Neural cell (in vitro differentiated cells): ENCODE measurements around the gene PCDHB6.
"Not testable (repeated sequence)": the region's sequence is repeated elsewhere in the genome, so short reads cannot be mapped to it uniquely, and the experiment has no call there.

Experiments used
- EP300 ChIP-seq: fragments of 450-650 bp; conservative IDR thresholded peaks from 2 replicates; pipeline ENCODE4 v1.6.1; 2014; ENCODE audit warnings: antibody characterized with exemption, mild to moderate bottlenecking, moderate library complexity; ENCODE audit not compliant: poor library complexity, severe bottlenecking
- EZH2 ChIP-seq: fragments of 200-600, 300-800 bp; shearing (Covaris generic), sonication (generic); IDR thresholded peaks from 2 replicates; pipeline ENCODE4 v1.6.1; 2014; ENCODE audit warnings: antibody characterized with exemption, low read length, borderline replicate concordance, mild to moderate bottlenecking; ENCODE audit not compliant: insufficient read depth, poor library complexity, severe bottlenecking
- REST ChIP-seq: IDR thresholded peaks from 2 replicates; pipeline ENCODE4 v1.6.1; 2012; ENCODE audit warnings: borderline replicate concordance
- SMC3 ChIP-seq: fragments of 450-650 bp; conservative IDR thresholded peaks from 2 replicates; pipeline ENCODE4 v1.6.1; 2014; ENCODE audit warnings: antibody characterized with exemption, mild to moderate bottlenecking, moderate library complexity; ENCODE audit not compliant: poor library complexity
- TF ChIP-seq, protein P1 (sequence below): fragments of 450-650 bp; IDR thresholded peaks from 2 replicates; pipeline ENCODE4 v1.5.1; 2014; ENCODE audit warnings: antibody characterized with exemption, mild to moderate bottlenecking, moderate library complexity; ENCODE audit not compliant: poor library complexity, severe bottlenecking

- TF ChIP-seq, protein P1, sequence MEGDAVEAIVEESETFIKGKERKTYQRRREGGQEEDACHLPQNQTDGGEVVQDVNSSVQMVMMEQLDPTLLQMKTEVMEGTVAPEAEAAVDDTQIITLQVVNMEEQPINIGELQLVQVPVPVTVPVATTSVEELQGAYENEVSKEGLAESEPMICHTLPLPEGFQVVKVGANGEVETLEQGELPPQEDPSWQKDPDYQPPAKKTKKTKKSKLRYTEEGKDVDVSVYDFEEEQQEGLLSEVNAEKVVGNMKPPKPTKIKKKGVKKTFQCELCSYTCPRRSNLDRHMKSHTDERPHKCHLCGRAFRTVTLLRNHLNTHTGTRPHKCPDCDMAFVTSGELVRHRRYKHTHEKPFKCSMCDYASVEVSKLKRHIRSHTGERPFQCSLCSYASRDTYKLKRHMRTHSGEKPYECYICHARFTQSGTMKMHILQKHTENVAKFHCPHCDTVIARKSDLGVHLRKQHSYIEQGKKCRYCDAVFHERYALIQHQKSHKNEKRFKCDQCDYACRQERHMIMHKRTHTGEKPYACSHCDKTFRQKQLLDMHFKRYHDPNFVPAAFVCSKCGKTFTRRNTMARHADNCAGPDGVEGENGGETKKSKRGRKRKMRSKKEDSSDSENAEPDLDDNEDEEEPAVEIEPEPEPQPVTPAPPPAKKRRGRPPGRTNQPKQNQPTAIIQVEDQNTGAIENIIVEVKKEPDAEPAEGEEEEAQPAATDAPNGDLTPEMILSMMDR: not testable (repeated sequence)
- not testable (repeated sequence) for TF ChIP-seq SMC3, EP300, REST, EZH2
These were observed 2.2 kb downstream of the PCDHB6 start for GRCh38 chr5:141152096-141152495.
